EH (cell line): ENCODE measurements around the gene TRIM47.

Experiments
- DNase-seq: peaks from one replicate; pipeline ENCODE4 v3.0.0-alpha.2; 2015; ENCODE audit warnings: low read depth

Gene TRIM47, protein sequence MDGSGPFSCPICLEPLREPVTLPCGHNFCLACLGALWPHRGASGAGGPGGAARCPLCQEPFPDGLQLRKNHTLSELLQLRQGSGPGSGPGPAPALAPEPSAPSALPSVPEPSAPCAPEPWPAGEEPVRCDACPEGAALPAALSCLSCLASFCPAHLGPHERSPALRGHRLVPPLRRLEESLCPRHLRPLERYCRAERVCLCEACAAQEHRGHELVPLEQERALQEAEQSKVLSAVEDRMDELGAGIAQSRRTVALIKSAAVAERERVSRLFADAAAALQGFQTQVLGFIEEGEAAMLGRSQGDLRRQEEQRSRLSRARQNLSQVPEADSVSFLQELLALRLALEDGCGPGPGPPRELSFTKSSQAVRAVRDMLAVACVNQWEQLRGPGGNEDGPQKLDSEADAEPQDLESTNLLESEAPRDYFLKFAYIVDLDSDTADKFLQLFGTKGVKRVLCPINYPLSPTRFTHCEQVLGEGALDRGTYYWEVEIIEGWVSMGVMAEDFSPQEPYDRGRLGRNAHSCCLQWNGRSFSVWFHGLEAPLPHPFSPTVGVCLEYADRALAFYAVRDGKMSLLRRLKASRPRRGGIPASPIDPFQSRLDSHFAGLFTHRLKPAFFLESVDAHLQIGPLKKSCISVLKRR

DNA sequence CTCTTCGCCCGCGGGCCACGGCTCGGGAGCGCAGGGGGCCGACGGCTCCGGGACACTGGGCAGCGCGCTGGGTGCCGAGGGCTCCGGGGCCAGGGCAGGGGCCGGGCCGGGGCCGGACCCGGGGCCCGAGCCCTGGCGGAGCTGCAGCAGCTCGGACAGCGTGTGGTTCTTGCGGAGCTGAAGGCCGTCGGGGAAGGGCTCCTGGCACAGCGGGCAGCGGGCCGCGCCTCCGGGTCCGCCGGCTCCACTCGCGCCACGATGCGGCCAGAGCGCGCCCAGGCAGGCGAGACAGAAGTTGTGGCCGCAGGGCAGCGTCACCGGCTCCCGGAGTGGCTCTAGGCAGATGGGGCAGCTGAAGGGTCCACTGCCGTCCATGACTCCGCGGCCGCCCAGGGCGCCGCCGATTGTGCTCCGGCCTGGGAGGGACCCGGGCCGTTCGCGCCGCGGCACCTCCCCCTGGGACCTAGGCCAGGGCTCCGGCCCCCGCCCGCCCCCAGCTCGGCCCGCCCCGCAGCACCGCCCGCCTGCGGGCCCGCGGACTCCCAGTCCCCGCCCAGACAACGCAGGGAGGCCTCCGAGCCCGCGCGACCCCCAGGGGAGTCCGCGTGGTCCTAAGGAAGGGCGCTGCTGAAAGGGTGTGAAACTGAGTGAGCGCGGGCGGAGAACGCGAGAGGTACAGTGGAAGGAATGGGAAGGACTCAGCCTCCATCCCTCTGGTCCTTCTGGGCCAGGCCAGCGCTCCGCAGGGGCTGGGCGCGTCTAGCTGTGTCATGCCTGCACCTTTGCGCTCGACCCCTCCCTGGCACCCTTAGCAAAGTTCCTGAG is at the start of gene TRIM47:
TSS of gene TRIM47 (minus strand) at position 408 of the 825 bp plus-strand sequence. CDS start at position 375, 33 bp downstream.
- DNase-seq: peak; percentile 48

DNA sequence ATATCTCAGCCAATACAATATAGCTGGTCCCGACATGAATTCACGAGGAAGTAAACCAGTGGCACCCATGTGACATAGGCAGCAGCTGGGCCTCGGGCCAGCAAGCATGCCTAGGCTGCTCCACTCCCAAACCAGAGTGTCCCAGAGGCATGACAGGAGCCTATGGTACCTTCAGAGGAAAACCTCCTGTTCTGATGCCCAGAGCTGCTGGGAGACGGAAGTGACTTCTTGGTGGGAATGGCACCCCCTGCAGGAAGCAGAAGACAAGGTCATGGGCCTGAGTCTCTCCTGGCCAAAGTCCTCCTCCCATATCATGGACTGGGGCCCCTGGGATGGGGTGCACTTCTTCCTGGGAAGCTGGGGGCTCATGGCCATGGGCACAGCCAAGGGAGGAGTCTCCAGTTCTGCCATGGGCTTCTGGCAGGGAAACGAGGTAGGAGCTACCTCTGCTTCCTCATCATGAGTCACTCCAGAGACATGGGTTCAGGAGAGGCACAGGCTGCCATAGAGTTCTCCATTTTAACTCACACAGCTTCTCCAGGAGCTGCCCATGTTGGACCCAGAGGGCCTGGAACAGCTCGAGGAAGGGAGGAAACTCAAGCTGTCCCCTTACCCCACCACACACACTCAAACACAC is 49.0 kb upstream of the TRIM47 start:
- peak; percentile 25 for DNase-seq

DNA sequence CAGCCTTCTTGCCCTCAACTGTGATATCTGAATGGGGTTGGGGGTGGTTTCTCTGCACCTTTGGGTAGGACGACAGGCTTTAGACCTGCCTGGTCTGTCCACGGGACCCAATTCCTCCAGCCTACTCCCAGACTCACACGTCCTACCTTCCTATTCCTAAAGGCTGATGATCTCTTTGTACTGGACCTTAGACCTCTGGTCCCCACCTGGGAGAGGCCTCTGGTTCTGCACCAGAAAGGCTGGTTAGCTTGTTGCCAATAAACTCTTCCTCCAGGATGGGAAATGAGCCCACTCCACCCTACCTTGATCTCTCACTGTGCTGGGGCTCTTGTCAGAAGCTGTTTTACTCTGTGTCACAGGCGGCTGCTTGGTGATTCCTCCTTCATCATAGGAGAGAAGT is 48.1 kb upstream of the TRIM47 start:
- DNase-seq: no peak

DNA sequence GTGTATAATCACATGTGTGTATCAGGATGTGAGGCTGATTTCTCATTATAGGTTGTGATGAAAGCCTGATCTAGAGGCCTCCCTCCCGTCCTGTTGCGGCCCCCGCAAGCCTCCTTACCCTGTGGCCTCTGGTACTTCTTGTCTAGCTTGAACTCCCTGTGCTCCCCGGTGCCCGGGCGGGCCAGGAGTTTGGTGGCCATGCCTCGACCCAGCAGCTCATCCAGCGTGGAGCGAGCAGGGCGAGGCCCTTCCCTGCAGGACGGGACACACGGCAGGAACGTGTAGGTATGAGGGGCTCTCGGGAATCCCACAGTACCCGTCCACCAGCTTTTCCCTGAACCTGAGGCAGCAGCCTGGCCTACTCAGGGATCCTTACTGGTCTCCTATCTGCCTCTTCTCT is 47.5 kb upstream of the TRIM47 start:
- DNase-seq: no peak

DNA sequence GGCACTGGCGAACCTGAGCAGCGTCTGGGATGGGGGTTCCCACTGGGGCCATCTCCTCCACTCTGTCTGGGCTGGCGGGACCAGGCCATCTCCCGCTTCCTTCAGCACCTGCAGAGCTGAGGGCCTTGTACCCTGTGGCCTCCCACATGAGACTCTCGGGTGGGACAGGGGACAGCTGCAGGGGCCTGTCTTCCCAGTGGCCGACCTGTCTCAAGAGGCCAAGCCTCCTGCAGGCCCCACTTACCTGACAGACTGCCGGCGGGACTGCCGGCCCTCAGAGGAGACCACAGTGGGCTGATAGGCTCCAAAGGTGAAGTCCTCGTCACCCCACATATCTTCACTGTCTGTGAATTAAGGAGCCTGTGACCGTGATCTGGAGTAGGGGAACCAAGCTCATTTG is 46.7 kb upstream of the TRIM47 start:
- no peak for DNase-seq

DNA sequence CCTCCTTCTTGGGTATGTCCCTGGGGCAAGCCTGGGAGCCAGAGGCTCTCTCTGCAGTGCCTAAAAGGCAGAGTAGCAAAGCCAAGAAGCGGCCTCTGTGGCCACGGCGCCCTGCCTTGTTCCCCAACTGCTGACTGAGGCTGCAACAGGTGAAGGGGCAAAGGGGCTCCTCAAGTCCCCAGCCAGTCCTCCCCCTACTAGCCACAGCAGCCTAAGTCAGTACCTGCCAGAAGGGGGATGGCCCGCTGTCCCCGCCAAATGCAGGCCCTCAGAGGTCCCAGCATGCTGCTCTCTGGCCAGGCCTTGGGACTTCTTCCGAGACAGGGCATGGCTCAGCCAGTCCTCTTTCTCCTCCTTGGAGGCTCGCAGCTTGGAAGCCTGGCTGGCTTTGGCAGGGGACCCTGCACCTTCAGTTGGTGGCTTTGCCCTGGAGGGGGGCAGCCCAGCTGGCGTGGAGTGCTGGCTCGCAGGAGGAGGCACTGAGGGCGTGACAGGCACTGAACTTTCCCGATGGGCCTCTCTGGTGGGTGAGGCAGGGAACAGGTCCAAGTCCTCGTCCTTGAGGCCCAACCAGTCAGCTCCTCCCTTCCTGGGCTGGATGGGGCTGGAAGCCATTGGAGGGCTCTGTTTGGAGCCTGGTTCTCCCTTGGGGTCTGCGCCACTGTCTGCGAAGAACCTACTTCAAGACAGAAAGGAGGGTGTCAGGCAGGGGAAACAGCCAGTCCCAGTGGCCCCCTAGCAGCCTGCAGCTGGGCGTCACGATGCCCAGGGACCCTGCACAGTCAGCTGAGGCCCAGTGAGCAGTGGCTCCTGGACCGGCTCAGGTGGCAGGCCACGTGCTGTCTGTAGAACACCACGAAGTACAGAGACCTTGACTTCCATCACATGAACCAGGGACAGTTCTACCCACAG is 44.8 kb upstream of the TRIM47 start:
- DNase-seq: no peak

DNA sequence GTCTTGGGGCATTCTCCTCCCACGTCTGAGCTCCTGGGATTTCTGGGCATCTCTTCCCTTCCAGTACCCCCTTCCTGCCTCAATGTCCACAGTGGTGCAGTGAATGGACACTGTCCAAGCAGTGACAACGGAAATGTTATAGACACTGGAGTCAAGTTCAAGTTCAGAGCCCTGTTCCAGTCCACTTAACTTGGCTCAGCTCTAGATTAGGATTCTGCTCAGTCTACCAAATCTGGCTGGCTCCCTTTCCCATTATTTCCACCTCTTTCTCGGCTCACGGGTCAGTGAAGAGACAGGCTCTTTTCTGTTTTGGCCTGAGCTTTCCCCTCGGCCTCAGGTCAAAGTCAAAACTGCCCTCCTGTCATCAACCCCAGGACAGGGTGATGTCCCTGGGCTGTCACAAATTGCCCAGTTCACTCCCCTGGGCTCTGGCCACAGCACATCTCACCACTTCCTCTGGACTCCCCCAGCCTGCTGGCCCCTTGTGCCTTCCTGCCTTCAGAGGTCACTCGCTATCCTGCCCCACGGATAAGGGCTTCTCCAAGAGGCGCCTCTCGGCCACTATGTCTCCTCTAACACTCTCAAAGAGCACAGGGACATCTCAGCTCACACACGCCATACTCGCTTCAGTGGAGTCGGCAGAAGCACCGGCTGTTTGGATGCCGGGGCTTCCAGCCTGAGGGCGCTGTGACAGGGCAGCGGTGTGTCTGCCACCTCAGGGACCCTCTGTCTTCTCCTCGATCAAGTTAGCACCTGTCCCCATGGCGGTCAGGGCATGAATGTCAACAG is 44.0 kb upstream of the TRIM47 start:
- DNase-seq: no peak

DNA sequence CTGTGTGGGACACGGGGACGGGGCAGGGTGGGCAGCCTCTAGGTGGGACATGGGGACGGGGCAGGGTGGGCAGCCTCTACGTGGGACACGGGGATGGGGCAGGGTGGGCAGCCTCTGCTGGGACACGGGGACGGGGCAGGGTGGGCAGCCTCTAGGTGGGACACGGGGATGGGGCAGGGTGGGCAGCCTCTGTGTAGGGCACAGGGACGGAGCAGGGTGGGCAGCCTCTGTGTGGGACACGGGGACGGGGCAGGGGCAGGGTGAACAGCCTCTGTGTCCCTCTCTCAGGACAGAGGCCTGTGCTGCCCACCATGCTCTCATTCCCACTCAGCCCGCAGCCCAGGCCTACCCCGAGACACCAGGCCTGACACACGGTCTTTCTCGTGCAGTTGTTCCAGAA is 43.2 kb upstream of the TRIM47 start:
- no peak for DNase-seq

DNA sequence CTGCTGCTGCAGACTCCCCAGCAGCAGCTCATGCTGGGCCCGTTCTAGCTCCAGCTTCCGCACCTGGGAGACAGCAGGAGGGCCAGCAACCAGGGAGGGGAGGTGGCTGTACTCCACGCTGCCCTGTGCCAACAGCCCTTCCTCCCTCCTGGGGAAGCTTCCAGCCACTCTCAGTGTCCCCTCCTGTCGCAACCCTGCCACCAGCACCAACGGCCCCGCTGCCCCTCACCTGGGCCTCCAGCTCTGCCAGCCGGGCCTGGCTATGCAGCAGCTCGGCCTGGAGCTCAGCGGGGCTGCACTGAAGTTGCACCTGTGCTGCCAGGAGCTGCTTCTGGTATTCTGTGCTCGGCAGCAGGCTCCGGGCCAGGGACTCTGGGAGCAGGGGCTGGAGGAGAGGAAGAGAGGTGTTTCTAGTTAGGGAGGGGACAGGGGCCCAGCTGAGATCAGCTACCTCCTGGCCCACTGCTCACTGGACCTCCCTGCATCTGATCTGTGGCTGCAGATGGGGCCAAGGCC is 41.7 kb upstream of the TRIM47 start:
- no peak for DNase-seq

DNA sequence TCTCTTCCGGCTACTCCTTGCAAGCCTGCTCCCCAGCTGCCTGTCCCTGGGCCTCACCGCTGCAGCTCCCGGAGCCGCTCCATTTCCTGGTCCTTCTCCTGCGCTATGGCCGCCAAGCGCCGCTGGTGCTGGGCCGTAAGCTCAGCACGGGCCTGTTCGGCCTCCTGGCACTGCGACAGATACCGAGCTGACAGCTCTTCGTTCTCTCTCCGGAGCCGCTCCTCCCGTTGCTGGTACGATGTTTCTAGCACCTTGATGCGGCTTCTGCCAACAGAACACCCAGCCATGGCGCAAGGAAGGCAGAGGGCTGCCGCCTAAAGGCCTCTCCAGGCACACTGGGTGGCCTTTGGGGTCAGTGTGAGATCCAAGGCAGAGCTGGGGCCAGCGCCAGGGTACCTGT is 41.2 kb upstream of the TRIM47 start:
- DNase-seq: no peak

DNA sequence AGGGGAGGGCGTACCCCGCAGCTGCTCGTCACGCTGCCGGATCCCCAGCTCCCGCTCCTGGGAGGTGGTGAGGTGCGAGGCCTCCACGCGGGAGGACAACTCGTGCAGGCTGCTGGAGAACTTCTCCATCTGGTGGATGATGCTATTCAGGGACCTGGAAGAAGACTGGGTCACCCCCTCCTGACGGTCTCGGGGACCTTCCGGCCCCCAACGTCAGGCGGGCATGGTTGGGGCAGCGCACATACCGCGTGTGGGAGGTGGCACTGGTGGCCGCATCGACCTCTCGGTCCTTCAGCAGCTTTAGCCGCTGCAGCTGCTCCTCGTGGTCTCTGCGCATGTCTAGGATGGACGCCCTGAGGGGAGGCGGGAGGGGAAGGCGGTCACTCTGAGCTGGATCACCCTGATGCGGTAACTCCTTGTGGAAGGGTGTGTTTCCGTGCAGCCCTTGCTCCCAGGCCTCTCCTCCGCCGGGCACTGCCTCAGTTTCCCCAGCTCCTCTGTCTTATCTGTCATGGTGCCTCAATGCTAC is 39.6 kb upstream of the TRIM47 start:
- no peak for DNase-seq

DNA sequence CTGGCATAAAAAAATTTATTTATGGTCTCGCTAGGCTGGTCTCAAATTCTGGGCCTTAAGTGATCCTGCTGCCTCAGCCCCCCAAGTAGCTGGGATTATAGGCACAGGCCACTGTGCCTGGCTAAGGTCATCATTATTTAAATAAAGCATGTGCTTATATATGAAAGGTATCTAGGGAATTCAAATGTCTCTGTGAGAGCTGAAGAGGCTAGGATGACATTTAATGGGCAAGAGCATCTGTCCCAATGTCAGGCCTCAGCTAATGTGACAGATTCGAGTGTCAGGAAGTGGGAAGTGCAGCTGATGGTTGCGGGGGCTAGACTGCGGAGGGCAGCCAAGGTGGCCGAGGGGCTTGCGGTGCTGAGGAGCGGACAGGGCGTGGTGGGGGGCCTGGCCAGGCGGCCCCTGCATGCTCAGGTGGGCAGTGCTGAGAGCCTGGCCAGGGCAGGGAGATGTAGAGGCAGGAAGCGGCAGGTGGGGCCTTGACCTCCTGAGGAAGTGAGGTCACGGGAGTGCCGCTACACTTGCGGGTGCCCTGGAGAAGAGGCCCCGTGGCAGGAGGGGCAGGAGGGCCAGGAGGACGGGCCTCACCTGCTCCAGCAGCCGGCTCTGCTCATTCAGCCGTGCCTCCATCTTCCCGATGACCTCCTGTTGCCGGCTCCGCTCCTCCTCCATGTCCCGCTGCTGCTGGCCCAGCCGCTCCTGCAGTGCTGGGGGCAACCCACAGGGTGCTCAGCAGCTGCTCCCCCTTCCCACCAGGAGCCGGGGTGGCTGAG is 38.9 kb upstream of the TRIM47 start:
- no peak for DNase-seq

DNA sequence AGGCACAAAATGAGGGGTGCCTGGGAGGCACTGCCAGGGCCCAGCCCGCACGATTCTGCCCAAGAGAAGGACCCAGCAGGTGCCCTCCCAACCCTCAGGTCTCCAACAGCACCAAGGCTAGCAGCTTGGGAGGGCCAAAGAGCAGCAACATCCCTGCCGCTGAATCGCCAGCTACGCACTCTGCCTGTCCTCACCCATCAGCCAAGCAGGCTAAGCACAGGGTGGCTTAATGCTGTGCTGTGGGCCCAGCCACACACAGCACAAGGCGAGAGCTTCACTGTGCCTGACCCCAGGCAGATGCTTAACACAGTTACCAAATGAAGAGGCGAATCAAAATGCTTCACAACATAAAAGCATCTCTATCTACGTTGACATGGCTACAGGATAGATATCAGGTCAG is 36.9 kb upstream of the TRIM47 start:
- no peak for DNase-seq

DNA sequence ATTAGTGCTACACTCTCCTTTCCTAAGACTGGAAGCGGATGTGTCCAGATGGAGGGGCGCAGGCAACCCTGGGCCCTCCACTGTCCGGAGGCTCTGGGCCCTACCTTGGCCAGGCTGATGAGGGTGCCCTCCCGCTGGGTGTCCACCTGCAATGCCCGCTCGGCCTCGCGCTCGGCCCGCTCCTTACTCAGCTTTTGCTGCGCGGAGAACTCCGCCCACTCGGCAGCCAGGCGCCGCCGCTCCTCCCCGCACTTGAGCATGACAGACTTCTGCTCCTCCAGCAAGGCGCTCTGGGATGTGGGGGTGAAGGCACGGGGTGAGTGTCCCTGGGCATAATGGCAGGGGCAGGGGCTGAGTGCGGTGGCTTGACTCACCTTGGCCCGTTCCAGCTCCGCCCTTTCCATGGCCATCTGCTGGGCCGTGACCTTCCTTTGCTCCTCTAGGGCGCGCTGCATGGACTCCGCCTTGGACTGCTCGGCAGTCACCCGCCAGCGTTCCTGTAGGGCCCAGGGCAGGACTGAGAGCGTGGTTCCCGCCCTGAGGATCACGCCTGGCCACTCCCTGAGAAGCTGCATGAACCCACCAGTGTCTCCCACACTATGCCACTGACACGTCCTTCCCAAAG is 36.4 kb upstream of the TRIM47 start:
- no peak for DNase-seq

DNA sequence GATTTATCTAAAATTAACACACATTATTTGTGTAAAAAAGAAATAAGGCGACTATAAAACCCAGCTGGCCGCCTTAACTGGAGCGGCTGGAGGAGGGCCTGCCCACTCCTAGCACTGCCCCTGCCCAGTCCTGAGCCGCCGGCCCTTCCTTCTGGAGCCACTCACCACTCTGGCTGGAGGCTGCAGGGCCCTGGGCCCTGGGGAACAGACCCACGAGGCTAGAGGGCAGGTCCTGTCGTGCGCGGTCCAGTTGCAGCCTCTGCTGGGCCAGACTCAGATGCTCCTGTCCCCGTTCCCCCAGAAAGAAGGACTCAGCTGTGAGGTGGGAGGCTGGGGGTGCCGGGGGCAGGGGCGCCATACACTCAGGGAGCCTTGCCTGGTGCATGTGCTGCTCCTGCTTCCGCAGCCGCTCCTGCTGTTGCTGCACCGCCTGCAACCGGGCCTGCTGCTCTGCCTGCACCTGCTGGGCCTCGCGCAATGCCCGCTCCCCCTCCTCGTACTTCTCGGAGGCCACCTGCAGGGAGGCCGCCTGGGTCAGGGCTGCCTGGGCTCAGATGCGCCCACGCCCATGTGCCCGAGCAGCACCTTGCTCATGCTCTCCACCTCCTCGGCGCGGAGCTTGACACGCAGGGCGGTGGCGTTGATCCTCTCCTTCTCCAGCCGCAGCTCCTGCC is 35.3 kb upstream of the TRIM47 start:
- DNase-seq: no peak

DNA sequence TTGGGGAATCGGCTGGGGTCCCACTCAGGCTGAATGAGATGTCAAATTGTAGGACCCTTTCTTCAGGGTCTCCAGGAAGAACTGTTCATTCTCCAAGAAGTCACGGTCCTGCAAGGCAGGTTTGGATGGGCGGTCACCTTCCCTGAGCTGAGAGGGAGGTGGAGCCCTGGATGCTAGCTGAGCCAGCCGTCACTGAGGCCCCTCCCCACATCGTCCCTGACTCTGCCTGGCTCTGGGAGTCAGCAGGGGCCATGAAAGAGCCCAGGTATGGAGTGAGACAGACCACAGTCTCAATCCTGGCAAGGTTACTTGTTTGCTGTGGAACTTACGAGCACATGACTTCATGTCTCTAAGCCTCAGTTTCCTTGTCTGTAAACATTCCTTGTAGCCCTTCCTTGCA is 32.3 kb upstream of the TRIM47 start:
- no peak for DNase-seq

DNA sequence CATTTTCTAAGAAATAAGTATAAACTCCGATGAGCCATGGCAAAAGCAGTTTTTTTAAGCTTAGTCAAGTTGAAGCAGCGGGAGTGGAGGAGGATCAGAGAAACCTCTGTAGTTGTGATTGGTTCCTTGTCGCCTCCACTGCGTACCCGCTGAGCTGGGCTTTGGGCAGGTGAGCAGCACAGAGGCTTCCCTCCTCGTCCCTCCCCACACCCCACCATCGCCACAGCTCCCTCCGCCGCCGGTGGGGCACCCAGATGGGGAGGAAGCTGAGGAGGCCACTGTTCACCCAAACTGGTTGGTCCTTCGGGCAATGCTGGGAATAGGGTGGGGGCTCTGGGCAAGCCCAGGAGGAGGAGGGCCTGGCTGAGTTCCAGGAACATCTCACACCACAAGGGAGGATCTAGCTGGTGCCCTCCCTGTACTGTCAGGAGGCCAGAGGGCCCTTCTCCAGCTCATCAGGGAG is 31.5 kb upstream of the TRIM47 start:
- DNase-seq: peak; percentile 14
